Renal cortical epithelial cell (primary cell): Measurements from ENCODE around the gene HOXD3. TPM values are rescaled to one million over a fixed set of nuclear protein-coding genes. Genes with fewer than 3 reads are reported as not detected.

Experiments used
- DNase-seq: peaks from one replicate; pipeline ENCODE4 v3.0.0-alpha.2; 2011; ENCODE audit warnings: low read depth
- total RNA-seq: library from RNA; depleted of rRNA; stranded (reverse); fragments of >200 nt; gene quantifications from 2 replicates; pipeline ENCODE4 v1.2.3, GENCODE V29; 2014

HOXD3 gene
- total RNA-seq, 1 donor from 2014 or later = 26.9 TPM

GRCh38 chr2:176177580-176178037 is 20.5 kb downstream of the HOXD3 start:
- no peak for DNase-seq

DNA sequence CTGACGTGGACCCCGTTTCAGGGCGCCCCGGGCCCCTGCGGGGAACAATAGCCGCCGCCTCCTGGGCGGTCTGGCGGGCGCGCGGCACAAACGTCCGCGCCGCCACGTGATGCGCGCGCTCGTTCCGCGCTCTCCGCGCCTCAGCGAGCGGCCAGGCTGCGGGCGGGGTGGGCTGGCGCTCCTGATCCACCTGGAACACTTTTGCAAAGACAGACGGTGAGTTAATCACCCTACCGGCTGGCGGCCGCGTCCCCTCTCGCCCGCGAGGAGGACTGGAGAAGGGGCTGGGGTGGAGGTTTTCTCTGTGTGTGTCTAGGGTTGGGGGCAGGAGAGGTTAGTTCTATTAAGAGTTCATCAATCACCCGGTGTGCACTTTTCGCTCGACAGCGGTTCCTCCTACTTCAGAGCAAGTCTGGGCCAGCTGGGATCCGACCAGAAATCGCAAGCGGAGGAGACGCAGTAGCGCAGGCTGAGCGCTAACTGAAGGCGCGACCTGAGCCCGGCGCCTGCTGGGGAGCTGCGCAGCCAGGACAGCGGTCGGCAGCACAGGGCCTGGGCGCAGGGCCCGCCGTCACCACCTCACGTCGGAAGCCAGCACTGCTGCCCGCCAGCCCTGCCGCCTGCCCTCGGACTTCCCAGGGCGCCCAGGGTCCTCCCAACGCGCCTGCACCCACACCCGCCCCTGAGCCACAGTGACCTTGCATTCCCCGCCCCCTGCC is 21.1 kb downstream of the HOXD3 start:
- peak; percentile 77 for DNase-seq

DNA sequence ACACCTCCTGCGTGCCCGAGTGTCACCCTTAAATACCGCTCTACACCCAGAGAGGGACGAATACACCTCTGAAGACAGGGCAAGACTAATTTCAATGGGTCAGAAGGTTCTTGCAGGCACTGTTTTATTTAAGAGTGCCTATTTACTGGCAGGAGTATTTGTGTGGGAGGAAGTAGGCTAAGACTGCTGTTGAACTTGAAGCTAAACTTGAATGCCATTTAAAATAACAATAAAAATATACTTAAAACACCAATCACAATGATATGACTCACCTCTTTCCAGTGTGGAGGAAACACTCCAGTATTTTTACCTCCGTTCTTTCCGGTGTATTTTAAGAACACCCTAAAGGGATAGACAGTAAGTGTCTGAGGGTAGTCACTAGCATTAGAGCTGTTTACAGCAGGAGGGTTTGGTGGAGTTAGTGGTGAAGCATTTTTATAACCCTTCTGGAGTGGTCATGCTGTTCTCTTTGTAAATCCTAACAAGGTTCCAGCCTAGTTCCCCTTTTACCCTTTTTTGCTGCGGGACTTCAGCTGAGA is 21.7 kb downstream of the HOXD3 start:
- peak; percentile 96 for DNase-seq

GRCh38 chr2:176181551-176181950 is 24.4 kb downstream of the HOXD3 start:
- no peak for DNase-seq

DNA sequence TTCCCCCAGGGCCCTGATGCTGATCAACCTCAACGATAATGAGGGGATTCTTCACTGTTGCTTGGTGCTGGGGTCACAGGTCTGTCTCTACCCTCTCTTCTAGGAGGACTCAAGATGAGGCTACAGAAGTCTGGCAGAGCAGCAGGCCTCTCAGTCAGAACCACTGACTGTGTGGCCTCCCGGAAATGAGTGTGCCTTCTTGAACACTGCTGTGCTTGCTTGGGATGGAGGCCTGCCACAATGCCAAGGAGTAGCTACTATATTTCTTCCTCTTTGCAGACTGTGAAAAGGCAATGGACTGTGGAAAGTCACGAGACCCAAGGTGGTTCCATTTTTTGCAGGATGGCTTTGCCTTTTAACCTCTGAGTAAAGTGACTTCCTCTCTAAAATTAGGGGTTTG is 25.6 kb downstream of the HOXD3 start:
- DNase-seq = no peak

- no peak for DNase-seq
Observed at GRCh38 chr2:176184749-176185148, 27.6 kb downstream of the HOXD3 start.

- no peak for DNase-seq
Observed at GRCh38 chr2:176186024-176186423, 28.9 kb downstream of the HOXD3 start.

DNA sequence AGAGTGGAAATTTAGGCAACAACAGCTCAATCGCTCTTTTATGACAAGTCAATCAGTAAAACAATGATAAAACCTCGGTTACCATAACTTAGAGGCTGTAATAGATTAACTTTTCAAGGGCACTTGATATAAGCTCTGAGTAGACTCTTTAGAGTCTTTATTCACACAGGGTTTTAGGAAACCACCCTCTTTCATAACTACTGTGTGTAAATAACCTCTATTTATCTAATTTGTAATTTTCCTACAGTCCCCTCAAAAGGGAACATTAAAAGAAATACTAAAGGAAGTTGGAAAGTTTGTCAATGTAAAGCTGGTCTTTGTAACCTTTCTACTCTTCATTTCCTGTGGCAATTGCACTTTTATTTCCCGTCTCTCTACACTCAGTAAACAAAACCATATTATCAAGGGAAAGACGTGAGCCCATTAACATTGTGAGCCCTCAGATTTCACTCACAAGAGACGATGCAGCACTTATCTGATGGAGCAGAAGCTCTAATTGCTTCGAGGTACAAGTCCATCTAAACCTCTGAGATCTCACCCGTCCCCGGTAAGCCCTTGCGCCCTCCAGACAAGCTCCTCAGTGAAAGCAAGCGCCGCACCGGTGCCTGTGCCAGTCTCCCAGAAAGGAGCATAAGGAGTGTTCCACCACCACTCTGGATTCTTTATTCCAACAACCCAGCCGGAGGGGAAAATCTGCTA is 30.2 kb downstream of the HOXD3 start:
- no peak for DNase-seq

DNA sequence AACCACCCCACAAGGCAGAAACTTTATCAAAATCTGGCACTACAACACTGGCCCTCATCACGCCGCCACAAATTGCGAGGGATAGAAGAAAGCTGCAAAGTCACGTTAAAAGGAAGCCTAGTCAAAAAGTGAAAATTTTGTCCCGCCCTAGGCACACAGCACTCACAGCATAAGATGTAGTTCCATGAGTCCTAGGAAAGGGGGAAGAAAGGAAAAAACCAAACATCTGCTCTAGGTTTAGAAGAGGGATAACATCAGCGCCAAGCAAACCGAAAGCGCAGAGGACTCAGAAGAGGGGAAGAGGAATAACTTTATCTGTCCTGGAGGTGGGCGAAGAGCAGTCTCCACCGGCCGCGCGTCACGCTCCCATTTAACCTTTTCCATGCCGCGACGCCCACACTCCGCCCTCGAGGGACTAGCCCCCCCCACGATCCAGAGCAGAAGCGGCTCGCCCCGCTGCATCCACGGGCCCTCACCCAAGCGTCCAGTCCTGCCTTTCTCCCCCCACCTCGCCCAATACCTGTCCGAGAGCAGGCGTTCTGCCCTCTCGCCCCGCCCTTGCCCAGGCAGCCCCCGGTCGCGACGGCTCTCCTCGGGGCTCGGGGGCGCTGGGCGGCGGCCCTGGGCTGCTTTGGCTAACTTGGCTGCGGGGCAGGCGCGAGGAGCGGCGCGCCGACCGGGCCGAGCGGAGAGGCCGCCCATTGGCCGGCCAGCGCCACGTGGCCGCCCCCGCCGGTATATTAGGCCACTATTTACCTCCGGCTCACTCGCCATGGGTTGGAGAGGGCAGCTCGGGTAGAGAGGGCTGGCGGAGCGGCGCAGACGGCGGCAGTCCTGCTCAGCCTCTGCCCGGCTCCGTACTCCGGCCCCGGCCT is 31.0 kb downstream of the HOXD3 start, which contains the start of gene HOXD1:
Gene HOXD1, plus strand, starts transcription at position 770 of the 875 bp plus-strand sequence. CDS start 134 bp downstream, outside the sequence.
- DNase-seq = peak; percentile 47

GRCh38 chr2:176188774-176189680 is 31.9 kb downstream of the HOXD3 start:
- DNase-seq = no peak

DNA sequence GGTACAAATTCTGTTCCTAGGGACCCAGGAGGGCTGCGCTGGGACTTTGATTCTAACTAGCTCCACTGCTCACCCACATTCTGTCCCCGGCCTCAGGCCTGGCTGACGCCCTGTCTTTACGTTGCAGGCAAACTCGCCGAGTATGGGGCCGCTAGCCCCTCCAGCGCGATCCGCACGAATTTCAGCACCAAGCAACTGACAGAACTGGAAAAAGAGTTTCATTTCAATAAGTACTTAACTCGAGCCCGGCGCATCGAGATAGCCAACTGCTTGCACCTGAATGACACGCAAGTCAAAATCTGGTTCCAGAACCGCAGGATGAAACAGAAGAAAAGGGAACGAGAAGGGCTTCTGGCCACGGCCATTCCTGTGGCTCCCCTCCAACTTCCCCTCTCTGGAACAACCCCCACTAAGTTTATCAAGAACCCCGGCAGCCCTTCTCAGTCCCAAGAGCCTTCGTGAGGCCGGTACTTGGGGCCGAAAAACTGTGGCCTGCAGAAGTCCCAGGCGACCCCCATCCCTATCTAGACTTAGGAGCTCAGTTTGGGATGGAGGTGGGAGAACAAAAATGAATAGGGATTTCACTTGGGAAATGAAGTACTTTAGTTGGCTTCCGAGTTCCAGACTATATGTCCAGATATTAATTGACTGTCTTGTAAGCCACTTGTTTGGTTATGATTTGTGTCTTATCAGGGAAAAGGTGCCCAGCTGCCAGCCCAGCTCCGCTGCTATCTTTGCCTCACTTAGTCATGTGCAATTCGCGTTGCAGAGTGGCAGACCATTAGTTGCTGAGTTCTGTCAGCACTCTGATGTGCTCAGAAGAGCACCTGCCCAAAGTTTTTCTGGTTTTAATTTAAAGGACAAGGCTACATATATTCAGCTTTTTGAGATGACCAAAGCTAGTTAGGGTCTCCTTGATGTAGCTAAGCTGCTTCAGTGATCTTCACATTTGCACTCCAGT is 32.9 kb downstream of the HOXD3 start:
- no peak for DNase-seq

DNA sequence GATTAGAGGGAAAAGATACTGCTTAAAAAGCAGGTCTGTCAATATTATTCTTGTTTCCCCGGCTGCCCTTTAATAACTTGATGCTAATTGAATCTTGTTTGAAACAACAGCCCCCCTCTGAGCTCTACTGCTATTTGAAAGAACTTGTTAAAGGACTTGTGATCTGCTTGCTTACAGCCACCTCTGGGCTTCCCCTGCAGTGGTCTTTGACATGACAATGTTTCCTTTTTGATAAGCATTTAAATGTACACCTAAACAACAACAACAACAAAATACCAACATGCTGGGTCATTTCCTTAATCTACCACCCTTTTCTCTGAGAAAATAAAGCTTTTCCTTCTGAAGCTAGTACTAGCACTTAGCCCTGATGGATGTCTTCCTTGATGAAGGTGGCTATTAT is 35.2 kb downstream of the HOXD3 start:
- no peak for DNase-seq

GRCh38 chr2:176193048-176193447 is 35.9 kb downstream of the HOXD3 start:
- peak; percentile 86 for DNase-seq

DNA sequence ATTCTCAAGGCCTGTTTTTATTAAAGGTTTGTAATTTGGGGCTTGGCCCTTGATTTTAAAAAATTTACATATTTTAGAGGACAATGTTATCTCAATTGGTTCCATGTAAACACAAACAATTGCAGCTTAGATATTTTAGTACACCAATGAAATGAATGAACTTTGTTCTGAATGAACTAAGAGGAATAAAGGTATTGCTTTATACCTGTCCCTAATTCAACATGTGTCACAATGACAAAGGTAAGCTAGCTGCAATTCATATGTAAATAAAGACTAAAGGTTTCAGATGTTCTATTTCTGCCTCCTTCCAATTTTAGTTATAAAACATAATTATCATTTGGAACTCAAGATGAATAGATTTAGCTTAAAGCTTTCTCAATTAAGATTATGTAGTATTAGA is 42.8 kb downstream of the HOXD3 start:
- no peak for DNase-seq

GRCh38 chr2:176200971-176201370 is 43.9 kb downstream of the HOXD3 start:
- DNase-seq = no peak

- no peak for DNase-seq
Observed at GRCh38 chr2:176202491-176202890, 45.4 kb downstream of the HOXD3 start.

DNA sequence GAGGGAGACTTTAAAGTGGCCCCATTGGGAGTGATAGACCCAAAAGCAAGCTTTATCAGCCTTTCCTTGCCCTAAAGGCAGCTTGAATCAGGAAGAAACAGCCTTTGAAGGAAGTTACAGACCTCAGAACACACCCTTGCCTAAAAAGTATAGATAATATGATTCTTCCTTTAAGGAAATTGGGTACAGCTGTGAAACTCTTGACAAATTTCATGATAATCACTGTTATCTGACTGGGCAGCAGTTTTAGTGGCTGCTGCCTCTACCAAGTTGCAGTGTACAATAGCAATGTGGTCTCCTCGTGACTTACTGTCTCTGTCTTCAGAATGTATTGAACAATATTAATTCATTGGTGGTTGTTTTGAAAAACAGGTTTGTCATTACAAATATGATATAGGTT is 48.0 kb downstream of the HOXD3 start:
- no peak for DNase-seq

GRCh38 chr2:176206136-176206535 is 49.0 kb downstream of the HOXD3 start:
- DNase-seq = no peak

GRCh38 chr2:176206682-176207081 is 49.6 kb downstream of the HOXD3 start:
- no peak for DNase-seq

DNA sequence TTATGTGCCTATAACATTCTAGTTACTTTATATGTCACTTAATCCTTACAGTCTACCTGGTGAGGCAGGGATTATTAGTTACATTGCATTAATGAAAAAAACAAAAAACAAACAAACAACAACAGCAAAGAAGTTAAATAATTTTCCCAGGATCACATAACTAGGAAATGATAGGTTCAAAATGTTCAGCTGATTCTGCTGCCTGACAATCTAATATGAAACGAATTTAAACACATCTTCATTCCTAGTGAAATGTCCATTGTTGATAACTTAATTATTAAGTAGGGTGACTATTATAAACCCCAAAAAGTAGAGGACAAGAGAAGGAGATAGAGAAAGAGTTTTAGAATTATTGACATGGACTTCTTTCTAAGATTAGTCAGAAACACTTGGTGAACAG is 54.0 kb downstream of the HOXD3 start:
- no peak for DNase-seq
